Mononuclear cell (primary cell): ENCODE results near the gene PRG3. TPM values are rescaled to one million over a fixed set of nuclear protein-coding genes. Genes with fewer than 3 reads are reported as not detected.
"Not testable (repeated sequence)": the region's sequence is repeated elsewhere in the genome, so short reads cannot be mapped to it uniquely, and the experiment has no call there.

Experiments
- H3K27me3 ChIP-seq: 2 replicates; pipeline ENCODE4 v1.6.0; 2011; ENCODE audit warnings: low read length, control low read depth; ENCODE audit not compliant: insufficient read depth
- H3K4me1 ChIP-seq: 2 replicates; pipeline ENCODE4 v1.5.1; 2011; ENCODE audit warnings: mild to moderate bottlenecking, low read length, control low read depth; ENCODE audit not compliant: insufficient read depth
- H3K4me3 ChIP-seq: 2 replicates; pipeline ENCODE4 v1.5.1; 2011; ENCODE audit warnings: mild to moderate bottlenecking, low read length, moderate library complexity
- H3K9me3 ChIP-seq: 2 replicates; pipeline ENCODE4 v1.5.1; 2011; ENCODE audit warnings: low read depth, mild to moderate bottlenecking, control low read depth, low read length
- total RNA-seq: library from RNA; depleted of rRNA; stranded (reverse); fragments of >200 nt; gene quantifications from one replicate; pipeline ENCODE4 v1.2.3, GENCODE V29; 2012

Gene PRG3
- total RNA-seq, 1 donor, result not detected

DNA sequence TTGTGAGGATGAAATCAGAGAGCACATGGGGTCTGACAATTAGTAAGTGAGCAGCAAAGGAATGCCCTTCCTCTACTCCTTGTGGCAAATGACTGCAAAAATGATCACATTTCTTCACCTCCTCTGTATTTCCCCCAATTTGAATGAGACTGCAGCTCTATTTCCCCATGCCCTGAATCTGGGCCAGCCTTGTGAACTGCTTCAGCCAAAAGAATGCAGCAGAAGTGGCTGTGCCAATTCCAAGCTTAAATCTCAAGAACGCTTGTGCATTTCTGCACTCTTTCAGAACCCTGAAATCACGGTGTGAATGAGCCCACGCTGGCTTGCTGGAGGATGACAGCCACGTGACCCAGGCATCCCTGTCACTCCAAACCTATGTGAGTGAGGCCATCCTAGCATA is 36.1 kb upstream of the PRG3 start:
- no peaks in the 10 kb centered on the region for H3K27me3 ChIP-seq
- H3K4me1 ChIP-seq, result peaks cover 6% of the 10 kb centered on the region
- H3K9me3 ChIP-seq, result no peaks in the 10 kb centered on the region

DNA sequence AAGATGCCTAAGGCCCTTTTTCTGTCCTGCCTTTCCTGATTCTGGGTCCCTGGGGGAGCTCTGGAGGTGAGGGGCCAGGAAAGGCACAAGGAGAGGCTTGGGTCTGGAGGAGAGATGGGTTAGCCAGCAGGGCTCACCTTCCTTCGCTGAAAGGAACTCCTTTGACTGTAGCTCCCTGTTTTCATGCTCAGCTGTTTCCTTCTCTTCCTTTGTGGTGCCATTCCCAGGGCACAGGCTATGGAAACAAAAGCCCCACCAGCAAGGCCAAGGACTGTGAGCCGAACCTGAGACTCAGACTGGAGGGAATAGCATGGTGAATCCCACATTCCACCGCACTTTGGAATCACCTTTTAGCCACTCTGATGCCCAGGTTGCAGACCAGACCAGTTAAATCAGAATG is 35.5 kb upstream of the PRG3 start:
- Histone ChIP-seq H3K4me1 (peaks cover 2% of the 10 kb centered on the region), H3K4me3 (no peak overlapping the region), H3K27me3 (no peaks in the 10 kb centered on the region), H3K9me3 (no peaks in the 10 kb centered on the region)

More for the DNA sequence above, 36.1 kb upstream of the PRG3 start:
- H3K4me3 ChIP-seq, result no peak overlapping the region

DNA sequence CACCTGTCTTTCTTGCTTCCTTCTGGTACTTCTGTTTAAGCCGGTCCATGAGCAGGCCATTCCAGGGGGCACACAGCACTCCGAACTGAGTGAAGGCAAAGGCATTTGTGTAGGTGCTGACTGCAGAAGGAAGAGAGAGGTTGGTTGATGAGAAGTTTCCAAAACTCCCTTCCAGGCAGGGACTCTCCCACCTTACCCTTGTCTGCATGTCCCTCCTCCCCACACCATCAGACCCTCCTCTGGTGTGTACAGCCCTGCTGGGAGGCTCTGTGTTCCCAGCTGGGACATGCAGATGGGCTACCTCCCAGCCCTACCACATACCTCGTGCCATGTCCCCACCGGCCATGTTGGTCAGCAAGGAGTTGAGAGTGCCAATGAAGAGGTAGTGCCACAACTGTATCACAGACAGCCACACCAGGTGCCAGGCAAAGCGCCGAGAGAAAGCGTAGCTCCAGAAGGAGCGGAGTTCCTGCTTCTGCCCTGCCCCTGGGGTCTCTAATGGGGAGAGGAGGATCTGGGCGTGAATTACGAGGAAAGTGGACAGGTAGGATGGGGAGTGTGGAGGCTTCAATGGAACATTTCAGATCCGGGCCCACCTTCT is 33.8 kb upstream of the PRG3 start:
- Histone ChIP-seq H3K9me3 (no peaks in the 10 kb centered on the region), H3K4me3 (no peak overlapping the region), H3K27me3 (no peaks in the 10 kb centered on the region), H3K4me1 (no peaks in the 10 kb centered on the region)

DNA sequence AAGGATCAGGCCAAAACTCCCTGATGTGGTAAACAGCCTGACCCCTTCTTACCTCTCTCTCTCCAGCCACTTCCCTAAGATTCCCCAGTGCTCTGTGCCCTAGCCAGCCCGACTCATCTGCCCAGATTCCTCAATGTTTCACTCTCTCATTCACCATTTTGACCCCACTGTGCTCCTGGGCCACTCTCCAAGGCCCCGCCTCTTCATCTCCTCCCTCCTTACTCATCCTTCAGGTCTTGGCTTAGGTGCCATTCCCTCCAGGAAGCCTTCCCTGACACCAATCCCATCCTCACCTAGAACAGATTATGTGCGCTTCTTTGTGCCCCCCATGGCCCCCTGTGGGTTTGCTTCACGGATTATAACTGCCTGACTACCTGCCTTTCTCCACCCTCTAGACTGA is 32.7 kb upstream of the PRG3 start:
- Histone ChIP-seq H3K9me3 (no peaks in the 10 kb centered on the region), H3K4me3 (no peak overlapping the region), H3K4me1 (no peaks in the 10 kb centered on the region)

DNA sequence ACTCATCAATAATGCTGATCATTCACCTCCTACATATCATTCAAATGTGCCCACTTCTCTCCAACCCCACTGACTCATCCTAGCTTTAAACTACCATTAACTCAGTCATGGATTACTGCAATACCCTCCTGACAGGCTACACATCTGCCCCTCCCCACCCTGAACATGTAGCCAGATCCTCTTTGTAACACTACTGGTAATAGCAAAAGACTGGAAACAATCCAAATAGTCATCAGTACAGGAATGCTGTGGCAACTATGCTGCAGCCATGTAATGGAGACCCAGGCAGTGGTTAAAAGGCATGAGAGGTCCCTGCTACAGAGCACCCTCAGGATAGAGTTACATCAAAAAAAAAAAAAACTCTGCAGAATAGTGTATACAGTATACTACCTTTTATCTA is 29.3 kb upstream of the PRG3 start:
- H3K9me3 ChIP-seq, result no peaks in the 10 kb centered on the region

More for the DNA sequence above, 32.7 kb upstream of the PRG3 start:
- H3K27me3 ChIP-seq, result no peaks in the 10 kb centered on the region

DNA sequence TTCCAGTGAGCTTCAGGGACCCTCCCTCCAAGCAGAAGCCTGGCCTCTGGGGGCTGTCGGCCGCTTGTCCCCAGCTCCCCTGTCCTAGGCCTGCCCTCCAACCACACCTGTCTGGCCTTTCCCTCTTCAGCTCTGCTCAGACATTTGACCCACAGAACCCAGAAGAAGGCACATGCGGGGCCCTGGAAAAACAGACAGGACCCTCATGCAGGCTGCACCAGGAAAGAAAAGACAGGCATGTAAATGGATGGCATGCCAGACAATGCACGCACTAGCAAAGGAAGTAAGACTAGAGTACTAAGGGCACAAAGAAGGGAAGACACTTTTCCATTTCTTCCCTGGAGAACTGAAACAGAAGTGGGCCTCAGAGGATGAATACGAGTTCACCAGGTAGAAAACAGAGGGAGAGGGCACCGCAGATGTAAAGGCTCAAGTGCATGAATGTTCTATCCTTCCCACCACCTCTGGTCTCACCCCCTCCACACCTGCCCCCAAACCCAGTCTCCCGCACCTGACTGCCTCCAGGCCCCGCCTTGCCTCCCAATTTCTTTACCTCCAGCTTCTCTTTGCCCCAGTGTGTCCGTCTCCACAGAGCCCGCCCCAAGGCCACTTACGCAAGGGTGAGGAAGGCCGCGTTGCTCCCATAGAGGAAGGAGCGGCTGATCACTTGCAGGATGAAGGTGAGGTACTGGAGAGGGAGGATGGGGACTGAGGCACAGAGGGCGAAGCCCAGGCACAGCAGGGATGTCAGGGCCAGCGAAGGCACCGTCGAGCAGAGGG is 28.6 kb upstream of the PRG3 start:
- Histone ChIP-seq H3K9me3 (no peaks in the 10 kb centered on the region), H3K27me3 (no peaks in the 10 kb centered on the region), H3K4me1 (peaks cover 23% of the 10 kb centered on the region), H3K4me3 (no peak overlapping the region)

More for the DNA sequence above, 29.3 kb upstream of the PRG3 start:
- no peaks in the 10 kb centered on the region for H3K27me3 ChIP-seq
- H3K4me3 ChIP-seq, result no peak overlapping the region
- peaks cover 23% of the 10 kb centered on the region for H3K4me1 ChIP-seq

DNA sequence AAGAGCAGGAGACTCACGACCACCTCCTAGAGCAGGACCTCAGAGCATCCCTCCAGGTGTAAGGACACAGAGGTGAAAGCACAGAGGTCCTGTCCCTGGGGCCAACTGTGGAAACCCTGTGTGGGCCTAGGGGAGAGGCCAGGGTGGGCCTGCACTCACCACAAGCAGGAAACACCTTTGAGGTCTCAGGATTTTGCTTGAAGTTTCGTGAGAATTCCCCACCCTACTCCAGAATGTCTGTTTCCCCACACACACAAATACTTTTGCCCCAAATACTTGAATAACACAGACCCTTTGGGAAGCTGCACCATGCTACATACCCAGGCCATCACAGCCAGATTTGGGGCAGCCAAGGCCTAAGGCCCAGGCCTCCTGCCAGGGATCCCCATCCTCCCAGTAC is 27.8 kb upstream of the PRG3 start:
- Histone ChIP-seq H3K4me3 (no peak overlapping the region), H3K27me3 (no peaks in the 10 kb centered on the region), H3K4me1 (peaks cover 25% of the 10 kb centered on the region), H3K9me3 (no peaks in the 10 kb centered on the region)

DNA sequence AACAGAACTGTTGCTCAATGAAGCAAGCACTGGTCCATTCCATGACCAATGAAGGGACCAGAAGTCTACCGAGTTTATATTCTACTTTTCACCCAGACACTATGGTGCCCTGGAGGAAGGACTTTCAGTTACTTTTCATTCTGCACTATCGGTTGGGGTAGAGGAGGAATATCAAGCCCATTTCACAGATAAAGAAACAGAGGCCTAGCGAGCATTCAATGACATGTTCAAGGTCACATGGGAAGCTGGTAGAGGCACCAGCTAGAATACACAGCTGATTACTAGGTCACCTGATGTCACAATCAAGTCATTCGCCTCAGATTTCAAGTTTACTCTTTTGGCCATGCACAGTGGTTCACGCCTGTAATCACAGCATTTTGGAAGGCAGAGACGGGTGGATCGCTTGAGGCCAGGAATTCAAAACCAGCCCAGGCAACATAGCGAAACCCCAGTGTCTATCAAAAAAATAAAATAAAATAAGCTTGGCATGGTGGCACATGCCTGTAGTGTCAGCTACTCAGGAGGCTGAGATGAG is 27.1 kb upstream of the PRG3 start:
- H3K4me3 ChIP-seq, result no peak overlapping the region
- no peaks in the 10 kb centered on the region for H3K27me3 ChIP-seq
- H3K4me1 ChIP-seq, result peaks cover 28% of the 10 kb centered on the region
- H3K9me3 ChIP-seq, result no peaks in the 10 kb centered on the region

DNA sequence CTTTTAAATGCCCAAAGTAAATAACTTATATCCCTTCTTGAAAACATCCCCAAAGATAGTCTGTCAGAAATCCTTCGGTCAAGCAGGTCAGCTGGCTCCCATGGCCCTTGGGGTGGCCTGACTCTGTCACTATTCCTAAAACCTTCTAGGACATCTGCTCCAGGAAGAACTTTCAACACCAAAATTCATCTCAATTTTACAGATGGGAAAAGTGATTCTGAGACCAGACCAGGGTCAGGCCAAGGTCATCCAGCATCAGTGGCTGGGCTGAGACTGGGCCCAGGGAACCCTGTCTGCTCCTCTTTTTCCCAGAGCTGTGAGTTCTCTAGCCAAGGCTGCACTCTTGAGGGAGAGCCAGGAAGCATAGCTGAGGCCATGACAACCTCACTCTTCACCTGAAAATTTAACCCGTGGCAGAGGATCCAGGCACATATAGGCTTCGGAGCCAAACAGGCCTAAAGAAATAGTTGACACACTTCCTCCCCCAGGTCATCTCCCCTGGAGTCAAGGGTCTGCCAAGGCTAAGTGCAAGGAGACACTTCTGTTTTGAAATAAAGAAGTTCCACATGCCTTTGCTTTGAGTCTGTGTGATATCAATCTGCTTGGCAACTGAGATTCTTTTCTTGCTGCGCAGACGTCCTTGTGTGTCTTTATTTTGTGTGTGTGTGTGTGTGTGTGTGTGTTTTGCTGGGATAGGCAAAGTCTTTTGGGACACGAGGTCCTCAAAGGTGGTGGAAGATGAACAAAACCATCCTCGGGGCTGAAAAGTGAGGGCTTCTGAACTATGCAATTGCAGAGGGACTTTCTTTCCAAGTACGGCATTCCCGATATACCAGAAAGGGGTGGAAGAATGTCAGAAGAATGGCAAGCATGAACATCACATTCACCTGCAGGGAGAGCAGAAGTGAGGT is 26.3 kb upstream of the PRG3 start:
- H3K4me3 ChIP-seq, result no peak overlapping the region
- no peaks in the 10 kb centered on the region for H3K27me3 ChIP-seq

DNA sequence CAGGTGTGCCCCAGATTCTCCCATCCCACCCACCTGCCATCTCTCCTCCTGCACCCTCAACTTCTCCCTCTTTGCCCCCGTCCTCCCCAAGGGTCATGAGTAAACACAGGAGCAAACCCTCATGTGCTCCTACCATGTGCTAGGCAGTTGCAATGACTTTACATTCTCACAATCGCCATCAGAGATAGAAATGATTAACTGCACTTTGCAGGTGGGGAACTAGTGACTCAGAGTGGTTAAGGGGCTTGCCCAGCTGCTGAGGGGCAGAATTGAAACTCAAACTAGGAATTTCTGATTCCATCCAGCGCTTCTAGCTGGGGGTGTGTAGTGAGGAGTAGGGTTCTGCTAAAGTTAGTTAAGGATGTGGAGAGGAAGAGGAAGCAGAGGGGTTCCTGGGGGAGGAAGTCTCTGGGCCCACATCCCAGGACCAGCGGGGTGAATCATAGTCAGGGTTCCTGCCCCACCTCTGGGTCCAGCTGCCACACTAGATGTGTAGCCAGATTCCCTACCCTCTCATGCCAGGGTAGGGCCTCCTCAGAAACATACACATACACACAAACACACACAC is 25.5 kb upstream of the PRG3 start:
- Histone ChIP-seq H3K9me3 (no peaks in the 10 kb centered on the region), H3K4me1 (peaks cover 28% of the 10 kb centered on the region), H3K4me3 (no peak overlapping the region), H3K27me3 (no peaks in the 10 kb centered on the region)

More for the DNA sequence above, 26.3 kb upstream of the PRG3 start:
- H3K4me1 ChIP-seq, result peaks cover 28% of the 10 kb centered on the region
- no peaks in the 10 kb centered on the region for H3K9me3 ChIP-seq

DNA sequence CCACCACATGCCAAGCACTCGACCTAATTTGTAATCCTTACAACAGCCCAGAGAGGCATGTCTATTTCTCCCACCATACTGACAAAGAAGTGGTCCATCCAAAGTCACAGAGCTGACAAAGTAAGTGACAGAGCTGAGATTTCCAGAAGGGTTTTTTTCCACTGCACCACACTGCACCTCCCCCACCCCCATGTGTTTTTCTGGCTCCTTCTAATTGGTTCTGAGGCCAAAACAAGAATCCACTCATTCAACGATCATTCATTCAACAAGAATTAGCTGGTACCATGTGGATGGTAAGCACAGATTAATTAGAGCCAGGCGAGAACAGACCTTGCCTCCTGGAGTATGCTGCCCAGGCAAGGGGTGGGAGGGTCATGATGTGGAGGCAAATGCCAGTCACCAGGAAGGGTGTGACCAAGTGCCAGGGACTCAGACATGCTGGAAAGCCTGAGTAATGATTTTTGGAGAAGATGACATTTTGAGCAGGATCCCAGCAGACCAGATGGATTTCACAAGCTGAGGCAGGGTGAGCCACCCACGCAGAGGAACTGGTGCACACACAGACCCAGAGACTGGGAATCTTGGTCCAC is 24.4 kb upstream of the PRG3 start:
- Histone ChIP-seq H3K27me3 (no peaks in the 10 kb centered on the region), H3K4me3 (no peak overlapping the region), H3K9me3 (no peaks in the 10 kb centered on the region), H3K4me1 (peaks cover 28% of the 10 kb centered on the region)

DNA sequence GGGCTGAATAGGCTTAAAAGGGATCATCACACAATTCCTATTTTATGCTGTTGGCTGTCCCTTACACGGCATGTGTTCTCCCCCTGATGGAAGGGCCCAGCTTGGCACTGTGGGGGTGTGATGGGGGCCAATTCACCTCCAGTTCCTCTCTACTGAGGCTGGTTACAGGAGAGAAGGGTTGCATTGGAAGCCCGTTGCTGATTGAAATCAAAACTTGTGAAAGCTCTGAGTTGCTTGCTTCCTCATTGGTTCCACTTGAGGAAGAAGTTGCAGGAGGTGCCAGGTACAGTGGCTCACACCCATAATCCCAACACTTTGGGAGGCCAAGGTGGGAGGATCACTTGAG is 22.8 kb upstream of the PRG3 start:
- Histone ChIP-seq H3K4me1 (peaks cover 28% of the 10 kb centered on the region), H3K27me3 (no peaks in the 10 kb centered on the region), H3K4me3 (no peak overlapping the region), H3K9me3 (no peaks in the 10 kb centered on the region)

DNA sequence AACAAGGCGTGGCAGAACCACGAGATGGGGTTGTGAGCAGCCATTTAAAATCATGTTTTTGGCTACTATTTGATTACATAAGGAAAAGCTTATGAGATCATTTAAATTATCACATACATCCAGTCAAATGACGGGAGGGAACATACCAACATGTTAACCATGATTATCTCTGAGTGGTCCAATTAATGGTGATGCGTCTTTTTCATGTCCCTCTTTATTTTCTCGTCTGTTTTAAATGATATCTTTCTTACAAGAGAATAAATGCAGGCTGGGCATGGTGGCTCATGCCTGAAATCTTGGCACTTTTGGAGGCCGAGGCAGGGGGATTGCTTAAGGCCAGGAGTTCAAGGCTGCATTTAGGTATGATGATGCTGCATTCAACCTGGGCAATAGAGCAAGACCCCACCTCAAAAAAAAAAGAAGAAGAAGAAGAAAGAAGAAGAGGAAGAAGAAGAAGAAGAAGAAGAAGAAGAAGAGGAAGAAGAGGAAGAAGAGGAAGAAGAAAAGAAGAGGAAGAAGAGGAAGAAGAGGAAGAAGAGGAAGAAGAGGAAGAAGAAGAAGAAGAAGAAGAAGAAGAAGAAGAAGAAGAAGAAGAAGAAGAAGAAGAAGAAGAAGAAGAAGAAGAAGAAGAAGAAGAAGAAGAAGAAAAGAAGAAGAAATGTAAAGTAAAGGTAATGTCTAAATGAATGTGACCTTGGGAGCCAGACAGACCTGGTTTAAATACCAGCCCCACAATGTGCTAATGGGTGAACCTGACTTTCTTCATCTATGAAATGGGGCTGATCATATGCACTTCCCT is 22.3 kb upstream of the PRG3 start:
- H3K4me3 ChIP-seq, H3K9me3 ChIP-seq, H3K27me3 ChIP-seq: not testable (repeated sequence)
- peaks cover 28% of the 10 kb centered on the region for H3K4me1 ChIP-seq
